Stimulated activated CD8-positive, alpha-beta memory T cell treated with anti-CD3 and anti-CD28 coated beads, Interleukin-2, amount 100 ng/mL, for 48 hours (primary cell): ENCODE data around the gene SLC2A13.
A peak's percentile ranks its signal among the peaks of the same experiment; 100 is the strongest.

Experiments
- DNase-seq, 2 donors: peaks; one replicate each; pipeline ENCODE4 v3.0.0-alpha.2; 2020; ENCODE audit warnings: low read depth in 2 of 2

SLC2A13 gene

GRCh38 chr12:40105515-40106201, at the start of gene SLC2A13:
TSS of gene SLC2A13 (minus strand) at chr12:40106081. CDS start at chr12:40105808, 273 bp downstream.
- peak; percentile 44 to 61 for DNase-seq

GRCh38 chr12:40154381-40154780, 48.5 kb upstream of the SLC2A13 start:
- no peak for DNase-seq

- no peak for DNase-seq
These were observed 47.6 kb upstream of the SLC2A13 start for GRCh38 chr12:40153432-40153831.

- DNase-seq, result peak; percentile 17 to 22
These were observed 47.0 kb upstream of the SLC2A13 start for GRCh38 chr12:40152783-40153383.

- DNase-seq, result no peak
These were observed 43.9 kb upstream of the SLC2A13 start for GRCh38 chr12:40149673-40150260.

- DNase-seq, result no peak
These were observed 41.2 kb upstream of the SLC2A13 start for GRCh38 chr12:40146800-40147797.

GRCh38 chr12:40145896-40146295, 40.0 kb upstream of the SLC2A13 start:
- no peak for DNase-seq

- no peak for DNase-seq
These were observed 38.1 kb upstream of the SLC2A13 start for GRCh38 chr12:40144023-40144422.

GRCh38 chr12:40142001-40142744, 36.3 kb upstream of the SLC2A13 start:
- no peak for DNase-seq

- DNase-seq, result no peak
These were observed 32.6 kb upstream of the SLC2A13 start for GRCh38 chr12:40138526-40138925.

- no peak for DNase-seq
These were observed 31.4 kb upstream of the SLC2A13 start for GRCh38 chr12:40137252-40137651.

- no peak for DNase-seq
These were observed 21.5 kb upstream of the SLC2A13 start for GRCh38 chr12:40127408-40127807.

- no peak for DNase-seq
These were observed 17.6 kb upstream of the SLC2A13 start for GRCh38 chr12:40123496-40123895.

GRCh38 chr12:40122842-40123241, 17.0 kb upstream of the SLC2A13 start:
- no peak for DNase-seq

GRCh38 chr12:40117818-40118217, 11.9 kb upstream of the SLC2A13 start:
- DNase-seq, result no peak

- no peak for DNase-seq
These were observed 4.7 kb upstream of the SLC2A13 start for GRCh38 chr12:40110586-40110985.

- peak in 1 of 2 donors; percentile 5 for DNase-seq
These were observed 2.1 kb upstream of the SLC2A13 start for GRCh38 chr12:40107803-40108620.

- peak; percentile 81 to 82 for DNase-seq
These were observed 1.4 kb upstream of the SLC2A13 start for GRCh38 chr12:40107098-40107802.

GRCh38 chr12:40106655-40107054, 774 bp upstream of the SLC2A13 start:
- no peak for DNase-seq

- no peak for DNase-seq
These were observed 287 bp upstream of the SLC2A13 start for GRCh38 chr12:40106202-40106533.
